Hematopoietic multipotent progenitor cell treated with erythropoietin and hydrocortisone succinate and interleukin-3 and kit ligand, for 15 days (in vitro differentiated cells): ENCODE results near the gene SEMA3B.
"Not testable (repeated sequence)": the region's sequence is repeated elsewhere in the genome, so short reads cannot be mapped to it uniquely, and the experiment has no call there.

ENCODE experiments used
- DNase-seq: peaks from one replicate; pipeline ENCODE4 v3.0.0-alpha.2; 2015; ENCODE audit warnings: low spot score

The SEMA3B gene

GRCh38 chr3:50294089-50294488, 25.1 kb downstream of the SEMA3B start:
- no peak for DNase-seq

DNA sequence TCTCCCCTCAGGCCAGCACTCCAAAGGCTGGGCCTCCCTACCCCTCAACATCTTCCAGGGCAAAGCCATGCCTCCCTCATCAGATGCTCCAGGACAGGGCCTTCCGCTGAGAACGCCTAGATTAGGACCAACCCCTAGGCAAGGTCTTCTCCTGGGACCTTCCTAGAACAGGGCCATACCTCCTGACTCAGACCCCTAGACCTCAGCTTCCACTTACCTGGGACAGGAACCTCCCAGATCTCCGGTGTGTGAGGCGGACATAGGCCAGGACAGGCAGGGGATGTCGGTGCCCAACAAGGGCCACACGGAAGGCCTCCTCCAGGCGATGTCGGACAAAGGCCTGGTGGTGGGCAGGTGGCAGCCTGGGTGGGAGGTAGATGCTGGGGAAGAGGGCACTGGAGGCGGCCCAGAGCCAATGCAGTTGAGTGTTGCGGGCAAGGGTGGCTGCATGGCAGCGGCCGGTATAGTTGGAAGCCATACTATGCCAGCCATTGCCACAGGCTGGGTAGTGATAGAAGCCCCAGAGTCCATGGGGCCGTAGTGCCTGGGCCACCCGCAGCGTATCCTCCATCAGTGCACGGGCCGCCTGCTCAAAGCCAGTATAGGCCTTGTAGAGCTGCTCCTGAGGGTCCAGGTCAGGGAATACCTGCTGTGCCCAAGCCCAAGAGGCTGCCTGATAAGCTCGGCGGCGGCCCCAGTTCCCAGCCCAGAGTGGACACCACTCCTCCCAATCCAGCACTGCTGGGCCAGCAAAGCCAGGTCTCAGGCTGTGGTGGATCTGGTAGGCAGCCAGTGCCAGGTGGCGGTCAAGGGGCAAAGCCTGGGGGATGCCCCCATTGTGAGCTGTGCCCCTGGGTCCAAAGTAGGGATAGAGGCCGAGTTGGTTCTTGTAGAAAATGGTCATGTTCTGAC, 25.8 kb downstream of the SEMA3B start:
- no peak for DNase-seq

DNA sequence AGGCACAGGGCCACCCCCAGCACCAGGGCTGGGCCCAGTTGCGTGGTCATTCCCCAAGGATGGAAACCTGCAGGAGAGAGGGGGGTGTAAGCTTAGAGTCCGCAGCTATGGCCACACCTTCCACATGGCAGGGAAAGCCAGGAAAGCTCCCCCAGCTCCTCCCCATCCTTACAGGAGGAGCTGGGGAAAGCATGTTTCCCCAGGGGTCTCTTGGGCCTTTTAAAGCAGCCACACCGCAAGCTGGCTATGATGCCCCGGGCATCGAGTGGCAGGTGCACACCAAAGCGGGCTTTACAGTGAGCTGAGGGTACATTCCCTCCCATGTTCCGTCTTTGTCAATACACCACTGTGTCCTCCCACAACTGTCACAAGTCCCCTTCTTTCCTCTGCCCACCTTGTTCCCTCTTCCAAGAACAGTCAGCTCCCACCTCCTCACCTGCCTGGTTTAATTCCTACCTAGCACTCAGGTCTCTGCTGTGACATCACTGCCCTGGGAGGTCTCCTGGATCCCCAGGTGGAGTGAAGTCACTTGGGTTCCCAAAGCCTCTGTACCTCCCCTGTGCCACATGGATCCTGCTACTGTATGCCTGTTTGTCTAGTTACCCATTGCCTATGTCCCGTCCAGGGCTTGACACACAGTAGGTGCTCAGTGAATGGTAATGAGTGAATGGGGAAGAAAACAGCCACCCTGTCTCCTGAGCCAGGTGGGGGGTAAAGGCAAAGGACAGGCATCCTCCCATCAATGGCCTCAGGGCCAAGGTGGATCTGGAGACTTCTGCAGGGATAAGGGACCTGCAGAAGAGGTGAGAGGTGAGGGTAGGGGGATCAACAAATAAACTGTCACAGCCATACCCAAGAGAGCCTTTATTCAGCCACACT, 26.8 kb downstream of the SEMA3B start:
- DNase-seq = no peak

- no peak for DNase-seq
These were observed 27.9 kb downstream of the SEMA3B start for GRCh38 chr3:50296721-50297383.

- DNase-seq = peak; percentile 53
These were observed 28.4 kb downstream of the SEMA3B start for GRCh38 chr3:50297384-50297775.

- peak; percentile 39 for DNase-seq
These were observed 29.2 kb downstream of the SEMA3B start for GRCh38 chr3:50297896-50298725.

DNA sequence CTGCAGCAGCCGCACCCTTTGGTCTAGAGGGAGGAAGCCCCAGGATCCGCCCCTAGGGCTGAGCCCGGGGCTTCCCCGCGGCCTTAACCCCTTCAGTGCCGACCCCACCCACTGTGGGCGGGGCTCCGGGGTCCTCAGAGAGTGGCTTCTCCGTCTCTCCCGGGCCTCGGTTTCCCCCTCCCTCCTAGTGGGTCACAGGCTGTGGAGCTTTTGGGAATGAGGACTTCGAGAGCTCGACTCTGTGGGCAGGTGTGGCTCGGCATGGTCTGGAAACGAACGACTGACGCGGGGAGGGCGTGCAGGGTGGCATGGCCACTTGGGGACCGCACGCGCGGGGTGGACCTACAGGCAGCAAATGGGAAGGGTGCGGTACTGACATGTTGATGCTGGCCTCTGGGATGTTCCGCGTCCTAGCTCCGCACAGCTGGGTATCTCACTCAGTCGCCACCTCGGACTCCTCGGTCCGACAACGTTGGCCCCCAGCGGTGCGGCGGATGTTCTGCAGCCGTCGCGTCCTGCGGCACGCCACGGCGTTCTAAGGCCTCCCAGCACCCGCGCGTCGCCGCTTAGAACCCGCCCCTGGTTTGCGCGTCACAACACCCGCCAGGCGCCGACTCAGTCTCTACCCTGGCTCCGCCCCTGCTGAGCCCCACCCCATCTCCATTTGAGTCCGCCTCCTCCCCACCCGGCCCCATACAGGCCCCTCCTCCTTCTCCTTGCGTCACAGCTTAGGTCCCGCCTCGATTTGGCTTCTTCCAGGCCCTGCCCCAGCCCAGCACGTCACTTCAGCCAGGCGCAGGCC, 30.1 kb downstream of the SEMA3B start, which contains the start of the genes HYAL3 and NAA80:
HYAL3 (minus strand) TSS at position 570 of the 802 bp plus-strand sequence. CDS start 3,803 bp downstream, outside the sequence.
NAA80 (minus strand) TSS at position 570 of the 802 bp plus-strand sequence. CDS start 1,942 bp downstream, outside the sequence.
- DNase-seq = peak; percentile 100

DNA sequence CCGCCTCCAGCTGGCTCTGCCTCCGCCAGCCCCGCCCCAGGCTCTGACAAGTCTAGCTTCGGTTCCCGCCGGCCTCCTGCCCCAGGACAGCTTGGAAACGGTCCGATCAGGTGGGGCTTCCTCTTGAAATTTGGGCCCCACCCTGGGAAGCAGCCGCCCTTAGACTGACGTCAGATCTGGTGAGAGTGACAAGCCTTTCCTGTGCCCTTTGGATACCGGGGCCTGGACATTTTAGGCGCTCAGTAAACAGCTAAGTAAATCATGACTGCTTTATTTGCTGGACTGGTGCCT, 30.6 kb downstream of the SEMA3B start:
- DNase-seq = no peak

GRCh38 chr3:50299929-50300680, 31.2 kb downstream of the SEMA3B start:
- DNase-seq = peak; percentile 58

- no peak for DNase-seq
These were observed 31.8 kb downstream of the SEMA3B start for GRCh38 chr3:50300681-50301254.

GRCh38 chr3:50302095-50303012, 33.4 kb downstream of the SEMA3B start:
- DNase-seq = no peak

DNA sequence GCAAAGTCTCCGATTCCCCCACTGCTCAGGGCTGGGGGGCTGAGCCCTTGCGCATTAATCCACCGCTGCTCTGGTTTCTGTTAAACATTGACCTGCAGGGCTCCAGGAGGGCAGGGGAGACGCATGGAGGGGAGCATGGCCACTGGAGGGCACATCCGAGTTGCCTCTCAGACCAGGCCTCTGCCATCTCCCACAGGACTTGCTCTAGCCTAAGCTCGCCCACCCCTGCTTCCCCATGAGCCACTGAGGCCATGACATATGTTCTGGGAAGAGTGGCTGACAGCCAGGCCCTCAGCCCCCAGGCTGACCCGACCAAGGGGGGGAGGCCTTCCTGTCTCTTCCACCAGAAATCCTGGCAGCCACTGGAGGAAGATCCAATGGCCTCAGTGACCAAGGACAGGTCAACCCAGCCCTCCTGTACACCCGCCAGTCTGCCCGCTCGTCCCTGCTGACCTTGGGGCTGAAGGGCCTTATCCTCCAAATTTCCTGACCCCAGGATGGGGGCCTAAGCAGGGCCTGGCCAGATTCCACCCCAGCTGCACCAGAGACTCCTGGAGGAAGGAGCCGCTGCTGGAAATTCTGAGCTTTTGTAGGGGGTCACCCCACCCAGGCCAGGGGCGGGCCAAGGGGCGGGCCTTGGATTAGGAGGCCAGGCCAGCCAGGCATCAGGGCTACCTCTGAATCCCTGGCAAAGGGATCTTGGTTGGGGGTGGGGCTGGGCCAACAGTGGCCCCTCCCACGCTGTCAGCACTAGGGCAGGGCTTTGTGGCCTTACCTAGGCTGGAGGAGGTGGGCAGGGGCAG, 34.3 kb downstream of the SEMA3B start, which contains the start of gene HYAL1:
HYAL1 (minus strand) TSS at position 562 of the 803 bp plus-strand sequence. CDS start 618 bp downstream, outside the sequence.
- DNase-seq = no peak

DNA sequence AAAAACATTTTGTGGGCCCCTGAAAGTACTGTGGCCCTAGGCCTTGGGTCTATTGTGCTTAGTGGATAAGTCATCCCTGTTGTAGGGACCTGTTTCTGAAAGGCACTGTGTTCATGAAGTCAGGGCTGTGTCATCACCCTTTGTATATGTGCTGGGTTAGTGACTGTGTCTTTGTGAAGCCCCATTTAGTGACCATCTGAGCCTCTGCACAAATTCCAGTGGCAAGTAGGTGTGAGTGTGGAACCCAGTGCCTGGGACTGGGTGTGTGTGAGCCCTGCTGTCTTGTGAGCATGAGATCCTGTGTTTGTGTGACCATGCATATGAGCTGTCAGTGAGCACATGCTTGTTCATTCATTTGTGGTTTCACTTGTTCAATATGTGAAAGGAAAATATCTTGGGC, 35.7 kb downstream of the SEMA3B start:
- no peak for DNase-seq

- not testable (repeated sequence) for DNase-seq
These were observed 43.1 kb downstream of the SEMA3B start for GRCh38 chr3:50312041-50312440.

GRCh38 chr3:50314342-50314741, 45.4 kb downstream of the SEMA3B start:
- no peak for DNase-seq

DNA sequence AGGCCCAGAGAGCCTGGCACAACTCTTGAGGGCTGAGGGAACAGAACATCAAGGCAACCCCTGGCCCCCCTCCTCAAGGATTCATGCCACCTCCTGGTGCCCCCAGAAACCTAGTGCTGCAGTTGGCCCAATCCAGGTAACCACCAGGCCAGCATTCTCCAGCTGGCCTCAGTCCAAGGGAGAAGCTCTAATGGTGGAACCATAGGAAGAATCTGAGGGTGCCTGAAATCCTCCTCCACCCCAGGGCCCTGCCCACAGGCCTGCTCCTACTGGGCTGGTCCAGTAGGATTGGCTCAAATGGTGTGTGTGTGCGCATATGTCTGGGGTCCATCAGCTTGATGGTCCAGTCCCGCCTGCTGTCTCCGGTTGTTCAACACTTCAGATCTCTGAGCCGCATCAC, 45.9 kb downstream of the SEMA3B start:
- no peak for DNase-seq

DNA sequence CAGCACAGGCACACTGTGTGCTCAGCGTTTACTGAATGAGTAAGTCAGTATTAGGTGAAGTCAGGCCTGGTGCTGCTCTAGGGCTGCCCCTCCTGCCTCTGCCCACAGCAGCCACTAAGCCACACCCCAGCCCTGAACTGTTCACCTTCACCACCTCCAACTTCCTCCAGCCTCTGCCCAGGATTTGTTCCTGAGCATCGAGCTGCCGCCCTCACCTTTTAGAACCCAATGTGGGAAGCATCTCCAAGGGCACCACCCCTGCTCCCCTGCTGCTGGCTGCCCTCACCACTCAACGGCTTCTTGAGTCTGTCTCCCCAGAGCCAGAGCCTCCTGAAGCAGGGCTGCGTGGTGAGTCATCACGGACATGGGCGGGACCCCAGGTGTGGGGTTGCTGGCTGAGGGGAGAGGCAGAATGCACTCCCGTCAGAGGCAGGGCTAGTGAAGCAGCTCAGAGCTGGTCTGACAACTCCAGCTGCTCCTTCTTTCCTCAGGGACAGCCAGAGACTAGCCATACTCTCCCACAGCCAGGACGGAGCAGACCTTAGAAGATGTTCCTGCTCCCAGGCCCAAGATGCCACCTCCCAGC, 47.8 kb downstream of the SEMA3B start:
- DNase-seq = no peak
